HUES48 (cell line): Measurements from ENCODE around the gene PHF21A.

ENCODE experiments used
- H3K27ac ChIP-seq: one replicate; pipeline ENCODE4 v1.7.0; 2013; ENCODE audit warnings: low read depth, low read length, inconsistent platforms
- H3K27me3 ChIP-seq: 2 replicates; pipeline ENCODE4 v1.6.1; 2013; ENCODE audit warnings: mild to moderate bottlenecking, low read length; ENCODE audit not compliant: control insufficient read depth, insufficient read depth
- H3K36me3 ChIP-seq: 2 replicates; pipeline ENCODE4 v1.6.1; 2013; ENCODE audit warnings: low read length; ENCODE audit not compliant: control insufficient read depth, insufficient read depth
- H3K4me1 ChIP-seq: 2 replicates; pipeline ENCODE4 v1.6.1; 2013; ENCODE audit warnings: mild to moderate bottlenecking, low read length; ENCODE audit not compliant: control insufficient read depth, insufficient read depth
- H3K4me3 ChIP-seq: 2 replicates; pipeline ENCODE4 v1.5.1; 2013; ENCODE audit warnings: mild to moderate bottlenecking, low read depth, low read length
- H3K9ac ChIP-seq: 2 replicates; pipeline ENCODE4 v1.6.1; 2013; ENCODE audit warnings: mild to moderate bottlenecking, low read depth, low read length, moderate library complexity
- H3K9me3 ChIP-seq: 2 replicates; pipeline ENCODE4 v1.6.1; 2013; ENCODE audit warnings: low read length; ENCODE audit not compliant: control insufficient read depth, insufficient read depth

The PHF21A gene

DNA sequence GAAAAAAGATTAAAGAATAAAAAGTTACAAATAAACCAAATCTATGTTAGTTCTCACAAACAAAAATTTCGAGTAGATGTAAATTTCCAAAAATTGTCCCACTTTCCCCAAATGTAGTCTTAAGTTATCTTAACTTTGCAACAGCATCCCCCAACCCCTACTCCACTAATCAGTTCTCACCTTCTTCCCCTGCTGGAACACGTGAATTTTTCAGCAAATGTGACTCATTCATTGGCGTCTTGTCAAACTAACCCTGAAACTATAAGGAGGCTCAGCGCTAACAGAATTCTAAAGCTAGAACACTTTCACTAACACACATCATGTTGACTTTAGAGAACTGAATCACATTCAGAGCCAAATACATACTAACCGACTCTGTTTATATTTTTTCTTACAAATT is 46.1 kb downstream of the PHF21A start:
- no peaks in the 10 kb centered on the region for H3K9me3 ChIP-seq
- H3K4me1 ChIP-seq = peaks cover 8% of the 10 kb centered on the region
- H3K36me3 ChIP-seq = peaks cover 10% of the 10 kb centered on the region
- H3K4me3 ChIP-seq = no peak overlapping the region
- no peak overlapping the region for H3K9ac ChIP-seq
- H3K27me3 ChIP-seq = no peaks in the 10 kb centered on the region
- H3K27ac ChIP-seq = no peak overlapping the region

DNA sequence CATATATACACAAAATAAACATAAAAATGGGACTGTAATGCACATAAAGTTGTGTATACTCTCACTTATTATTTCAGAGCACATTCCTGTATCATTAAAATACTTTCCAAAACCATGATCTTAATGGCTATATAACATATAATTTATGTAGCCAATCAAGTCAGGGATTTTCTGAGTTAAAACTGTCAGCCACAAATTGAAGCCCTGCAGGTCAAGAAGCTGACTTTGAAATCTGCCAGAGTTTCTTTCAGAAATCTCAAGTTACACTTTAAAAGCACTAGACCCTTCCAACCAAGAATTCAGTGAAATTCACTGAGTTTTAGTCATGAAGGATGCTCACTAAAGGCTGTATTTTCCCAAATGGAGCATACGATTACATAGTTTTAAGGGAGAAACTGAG is 47.6 kb downstream of the PHF21A start:
- H3K4me1 ChIP-seq = peaks cover 8% of the 10 kb centered on the region
- H3K27me3 ChIP-seq = no peaks in the 10 kb centered on the region
- H3K9ac ChIP-seq = no peak overlapping the region
- peaks cover 15% of the 10 kb centered on the region for H3K36me3 ChIP-seq
- H3K4me3 ChIP-seq = no peak overlapping the region
- H3K27ac ChIP-seq = no peak overlapping the region
- H3K9me3 ChIP-seq = no peaks in the 10 kb centered on the region

DNA sequence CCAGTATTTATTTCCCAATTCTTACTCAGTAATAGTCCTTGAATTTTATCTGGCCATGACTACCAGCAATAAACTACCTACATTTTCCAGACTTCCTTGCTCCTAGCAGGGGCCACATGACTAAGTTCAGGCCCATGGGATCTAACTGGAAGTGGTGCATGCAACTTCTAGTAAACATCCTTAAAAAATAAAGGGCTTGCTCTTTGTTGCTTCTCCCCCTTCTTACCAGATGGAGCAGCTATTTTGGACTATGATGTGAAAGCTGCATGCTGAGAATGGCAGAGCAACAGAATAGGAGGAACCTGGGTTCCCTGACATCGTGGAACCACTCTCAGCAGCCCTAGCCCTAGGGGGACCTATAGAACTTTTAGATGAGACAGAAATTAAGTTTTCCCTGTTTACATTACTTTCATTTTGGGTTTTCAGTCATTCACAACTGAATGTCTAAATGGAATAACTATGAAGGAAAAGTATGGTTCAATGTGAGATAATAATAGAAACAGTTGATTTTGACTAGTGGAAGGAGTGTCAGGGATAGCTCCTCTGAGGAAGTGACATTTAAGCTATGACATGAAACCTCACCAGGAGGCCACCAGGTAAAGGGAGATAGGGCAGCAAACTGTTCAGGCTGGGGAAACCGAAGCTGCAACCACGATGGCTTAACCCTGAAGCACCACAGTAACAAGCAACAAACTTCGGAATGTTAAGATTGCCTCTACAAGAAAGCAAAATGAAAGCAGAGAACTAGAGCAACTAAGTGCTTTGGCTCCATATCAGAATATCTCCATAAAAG is 48.9 kb downstream of the PHF21A start:
- H3K36me3 ChIP-seq = peaks cover 15% of the 10 kb centered on the region
- peaks cover 8% of the 10 kb centered on the region for H3K4me1 ChIP-seq
- H3K9ac ChIP-seq = no peak overlapping the region
- no peak overlapping the region for H3K4me3 ChIP-seq
- H3K9me3 ChIP-seq = no peaks in the 10 kb centered on the region
- H3K27me3 ChIP-seq = no peaks in the 10 kb centered on the region
- H3K27ac ChIP-seq = no peak overlapping the region

DNA sequence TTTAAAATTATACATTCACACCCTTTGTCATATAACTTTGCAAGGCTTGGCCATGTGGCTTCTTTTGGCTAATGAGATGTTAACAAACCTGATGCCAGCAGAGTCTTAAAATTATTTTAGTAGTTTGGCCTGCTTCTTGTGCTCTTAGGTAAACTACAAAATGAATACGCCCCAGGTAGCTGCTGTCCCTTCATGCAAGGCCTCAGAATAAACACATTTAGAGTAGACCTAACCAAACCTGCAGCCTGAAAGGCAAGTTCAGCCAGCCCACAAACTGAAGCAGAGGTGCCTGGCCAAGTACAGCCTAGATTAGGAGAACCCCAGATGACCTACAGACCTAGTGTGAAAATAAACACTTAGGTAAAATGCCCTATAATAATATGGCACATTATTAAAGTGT is 50.2 kb downstream of the PHF21A start:
- peaks cover 5% of the 10 kb centered on the region for H3K4me1 ChIP-seq
- H3K27ac ChIP-seq = no peak overlapping the region
- H3K4me3 ChIP-seq = no peak overlapping the region
- peaks cover 13% of the 10 kb centered on the region for H3K36me3 ChIP-seq
- no peak overlapping the region for H3K9ac ChIP-seq
- no peaks in the 10 kb centered on the region for H3K27me3 ChIP-seq
- no peaks in the 10 kb centered on the region for H3K9me3 ChIP-seq

DNA sequence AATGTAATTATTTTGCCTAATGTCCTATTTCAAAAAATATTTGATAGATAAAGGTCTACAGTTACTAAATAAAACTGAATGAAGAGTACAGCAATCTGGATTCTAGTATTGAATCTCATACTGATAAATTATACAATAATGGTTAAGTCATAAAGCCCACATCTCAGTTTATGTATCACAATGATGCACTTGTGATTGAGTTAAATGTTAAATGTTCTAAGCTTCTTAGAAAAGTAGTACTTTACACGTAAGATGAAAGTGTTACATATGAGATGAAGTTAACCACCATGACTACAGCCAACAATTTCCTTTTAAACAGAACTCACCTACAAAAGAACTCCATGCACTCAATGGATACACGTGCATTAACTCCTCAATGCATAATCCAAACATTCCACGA is 51.7 kb downstream of the PHF21A start:
- no peak overlapping the region for H3K27ac ChIP-seq
- peaks cover 15% of the 10 kb centered on the region for H3K4me1 ChIP-seq
- no peak overlapping the region for H3K4me3 ChIP-seq
- H3K27me3 ChIP-seq = no peaks in the 10 kb centered on the region
- H3K36me3 ChIP-seq = peaks cover 10% of the 10 kb centered on the region; the same call in 1 of the 2 replicates
- H3K9me3 ChIP-seq = no peaks in the 10 kb centered on the region
- no peak overlapping the region for H3K9ac ChIP-seq

DNA sequence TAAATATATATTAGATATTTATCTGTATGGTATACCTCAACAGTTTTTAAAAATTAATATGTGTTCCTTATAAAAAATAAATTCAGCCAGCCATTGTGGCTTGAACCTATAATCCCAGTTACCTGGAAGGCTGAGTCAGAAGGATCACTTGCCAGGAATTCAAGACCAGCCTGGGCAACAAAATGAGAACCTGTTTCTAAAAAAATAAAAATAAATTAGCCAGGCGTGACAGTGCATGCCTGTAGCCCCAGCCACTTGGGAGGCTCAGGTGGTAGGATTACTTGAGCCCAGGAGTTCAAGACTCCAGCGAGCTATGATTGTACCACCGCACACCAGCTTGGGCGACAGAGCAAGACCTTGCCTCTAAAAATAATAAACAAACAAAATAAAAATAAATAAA is 54.9 kb downstream of the PHF21A start:
- Histone ChIP-seq H3K9me3 (no peaks in the 10 kb centered on the region), H3K9ac (no peak overlapping the region), H3K36me3 (0 out of 2 replicates have a peak, but pooled peaks cover 5% of the 10 kb centered on the region), H3K4me3 (no peak overlapping the region), H3K27me3 (no peaks in the 10 kb centered on the region), H3K4me1 (peaks cover 22% of the 10 kb centered on the region), H3K27ac (no peak overlapping the region)

DNA sequence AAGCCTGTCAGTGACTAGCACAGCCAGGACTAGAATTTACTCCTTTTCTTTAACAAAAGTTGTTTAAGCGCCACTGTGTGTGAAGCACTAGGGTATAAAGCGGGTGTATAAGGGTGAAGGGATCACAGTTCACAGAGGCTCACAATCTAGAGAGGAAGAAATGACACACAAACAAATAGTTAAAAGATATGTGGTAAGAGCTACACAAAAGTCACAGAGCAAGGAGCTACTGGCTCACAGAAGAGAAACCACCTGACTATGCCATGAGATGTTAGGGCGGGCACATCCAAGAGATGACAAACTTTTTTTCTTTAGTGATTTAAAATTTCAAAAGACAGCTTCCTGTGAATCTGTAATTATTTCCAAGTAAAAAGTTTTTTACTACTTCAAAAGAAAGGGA is 55.6 kb downstream of the PHF21A start:
- no peaks in the 10 kb centered on the region for H3K27me3 ChIP-seq
- no peaks in the 10 kb centered on the region for H3K9me3 ChIP-seq
- peak overlapping the region; percentile 50 for H3K27ac ChIP-seq
- H3K36me3 ChIP-seq = 0 out of 2 replicates have a peak, but pooled peaks cover 5% of the 10 kb centered on the region
- no peak overlapping the region for H3K9ac ChIP-seq
- peaks cover 22% of the 10 kb centered on the region for H3K4me1 ChIP-seq
- H3K4me3 ChIP-seq = no peak overlapping the region

DNA sequence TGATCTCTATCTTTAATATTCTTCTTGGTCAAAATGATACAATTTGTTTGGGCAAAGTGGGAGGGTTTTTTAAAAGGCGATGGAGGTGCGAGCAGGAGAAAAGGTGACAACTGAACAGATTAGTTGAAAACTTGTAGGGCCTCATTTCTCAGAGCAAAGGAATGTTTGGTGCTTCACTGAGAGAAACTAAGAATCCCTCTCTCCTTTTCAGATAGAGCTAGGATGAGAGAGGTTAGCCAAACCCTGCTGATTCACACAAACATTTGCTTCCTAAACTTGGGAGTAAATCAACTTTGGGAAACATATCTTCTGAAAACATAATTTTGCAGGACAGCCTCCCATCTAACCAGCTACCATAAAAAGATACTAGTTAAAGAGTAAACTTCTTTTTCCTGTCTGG is 57.0 kb downstream of the PHF21A start:
- no peaks in the 10 kb centered on the region for H3K36me3 ChIP-seq
- H3K27ac ChIP-seq = peak overlapping the region; percentile 66

DNA sequence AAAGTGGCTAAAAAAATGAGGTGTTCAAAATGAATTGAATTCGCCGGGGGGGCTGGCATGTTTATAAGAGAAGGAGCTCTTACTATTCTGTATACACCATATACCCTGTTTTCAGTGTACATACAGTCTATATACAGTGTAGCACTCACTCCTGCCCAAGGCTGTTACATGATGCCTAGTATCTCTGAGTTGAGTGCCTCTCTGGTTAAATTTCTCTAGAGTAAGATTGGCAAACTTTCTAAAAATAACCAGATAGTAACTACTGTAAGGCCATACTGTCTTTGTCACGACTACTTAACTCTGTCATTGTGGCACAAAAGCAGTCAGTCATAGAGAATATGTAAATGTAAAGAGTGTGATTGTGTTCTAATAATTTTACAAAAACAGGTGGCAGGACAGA is 58.1 kb downstream of the PHF21A start:
- no peaks in the 10 kb centered on the region for H3K36me3 ChIP-seq
- H3K27ac ChIP-seq = no peak overlapping the region
- peaks cover 26% of the 10 kb centered on the region for H3K4me1 ChIP-seq
- no peaks in the 10 kb centered on the region for H3K9me3 ChIP-seq
- no peaks in the 10 kb centered on the region for H3K27me3 ChIP-seq
- H3K9ac ChIP-seq = no peak overlapping the region
- H3K4me3 ChIP-seq = no peak overlapping the region

More for the DNA sequence above, 57.0 kb downstream of the PHF21A start:
- Histone ChIP-seq H3K9me3 (no peaks in the 10 kb centered on the region), H3K9ac (no peak overlapping the region), H3K4me1 (peaks cover 22% of the 10 kb centered on the region), H3K4me3 (no peak overlapping the region; the same call in 1 of the 2 replicates), H3K27me3 (no peaks in the 10 kb centered on the region)

DNA sequence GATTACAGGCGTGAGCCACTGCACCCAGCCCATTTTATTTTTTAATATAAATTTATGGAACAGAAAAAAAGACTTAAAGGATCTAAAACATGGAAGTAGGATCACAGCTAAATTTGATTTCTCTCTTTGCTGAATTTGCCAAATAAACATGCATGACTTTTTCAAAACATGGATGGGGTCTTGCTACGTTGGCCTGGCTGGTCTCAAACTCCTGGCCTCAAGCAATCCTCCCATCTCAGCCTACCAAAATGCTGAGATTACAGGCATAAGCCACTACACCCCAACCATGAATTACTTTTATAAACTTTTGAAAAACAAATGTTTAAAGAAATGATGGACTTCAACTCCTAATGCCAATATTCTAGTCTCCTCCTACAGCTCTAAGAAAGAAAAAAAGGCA is 61.2 kb downstream of the PHF21A start:
- no peaks in the 10 kb centered on the region for H3K9me3 ChIP-seq
- no peak overlapping the region for H3K4me3 ChIP-seq
- no peak overlapping the region for H3K9ac ChIP-seq
- H3K36me3 ChIP-seq = no peaks in the 10 kb centered on the region
- H3K4me1 ChIP-seq = peaks cover 43% of the 10 kb centered on the region
- no peaks in the 10 kb centered on the region for H3K27me3 ChIP-seq
- H3K27ac ChIP-seq = no peak overlapping the region

DNA sequence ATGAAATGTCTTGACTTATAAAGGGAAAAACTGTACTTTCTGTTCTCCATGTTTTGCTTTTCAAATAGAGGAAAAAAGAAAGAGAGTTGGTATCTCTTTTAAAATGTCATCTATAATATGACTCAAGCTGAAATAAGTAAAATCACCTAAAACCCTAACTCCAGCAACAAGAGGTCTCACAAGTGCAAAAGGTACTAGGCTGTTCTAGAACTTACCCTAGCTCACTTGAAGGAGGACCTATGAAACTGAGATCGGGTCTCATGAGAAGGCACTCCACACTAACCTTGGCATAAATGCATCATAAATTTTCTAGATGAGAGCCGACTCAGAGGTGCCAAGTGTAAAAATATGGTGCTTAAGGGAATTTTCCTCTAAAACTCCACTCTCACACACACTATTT is 63.8 kb downstream of the PHF21A start:
- H3K27me3 ChIP-seq = no peaks in the 10 kb centered on the region
- no peaks in the 10 kb centered on the region for H3K36me3 ChIP-seq
- peaks cover 46% of the 10 kb centered on the region for H3K4me1 ChIP-seq
- no peak overlapping the region for H3K4me3 ChIP-seq
- no peaks in the 10 kb centered on the region for H3K9me3 ChIP-seq
- H3K9ac ChIP-seq = no peak overlapping the region
- H3K27ac ChIP-seq = peak overlapping the region; percentile 89
